ENCODE results near the gene SLC2A10.

The SLC2A10 gene

DNA sequence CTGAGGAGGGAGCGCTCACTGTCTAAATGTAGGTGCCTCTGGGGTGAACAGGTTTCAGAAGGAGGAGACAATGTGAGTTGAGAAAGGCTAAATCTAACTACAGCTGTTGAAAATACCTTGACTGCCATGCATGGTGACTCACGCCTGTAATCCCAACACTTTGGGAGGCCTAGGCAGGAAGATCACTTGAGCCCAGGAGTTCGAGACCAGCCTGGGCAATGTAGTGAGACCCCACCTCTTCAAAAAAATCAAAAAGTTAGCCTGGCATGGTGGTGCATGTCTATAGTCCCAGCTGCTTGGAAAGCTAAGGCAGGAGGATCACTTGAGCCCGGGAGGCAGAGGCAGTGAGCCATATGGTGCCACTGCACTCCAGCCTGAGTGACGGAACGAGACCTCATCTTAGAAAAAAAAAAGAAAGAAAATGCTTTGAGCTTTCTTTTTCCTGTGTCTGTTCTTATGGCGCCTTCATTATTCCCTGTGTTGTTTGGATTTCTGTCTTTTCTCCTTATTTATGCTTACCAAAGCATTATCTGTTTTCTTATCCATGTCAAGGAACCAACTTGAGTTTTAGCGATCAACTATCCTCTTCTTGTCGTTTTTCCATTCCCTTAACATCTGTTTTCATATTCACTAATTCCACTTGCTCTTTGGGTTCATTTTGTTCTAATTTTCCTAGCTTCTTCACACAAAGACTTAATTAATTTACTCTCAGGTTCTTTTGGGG is 8.5 kb downstream of the SLC2A10 start:
- no peak for DNase-seq (ENCODE audit: low read depth)
- TF ChIP-seq, protein P1, sequence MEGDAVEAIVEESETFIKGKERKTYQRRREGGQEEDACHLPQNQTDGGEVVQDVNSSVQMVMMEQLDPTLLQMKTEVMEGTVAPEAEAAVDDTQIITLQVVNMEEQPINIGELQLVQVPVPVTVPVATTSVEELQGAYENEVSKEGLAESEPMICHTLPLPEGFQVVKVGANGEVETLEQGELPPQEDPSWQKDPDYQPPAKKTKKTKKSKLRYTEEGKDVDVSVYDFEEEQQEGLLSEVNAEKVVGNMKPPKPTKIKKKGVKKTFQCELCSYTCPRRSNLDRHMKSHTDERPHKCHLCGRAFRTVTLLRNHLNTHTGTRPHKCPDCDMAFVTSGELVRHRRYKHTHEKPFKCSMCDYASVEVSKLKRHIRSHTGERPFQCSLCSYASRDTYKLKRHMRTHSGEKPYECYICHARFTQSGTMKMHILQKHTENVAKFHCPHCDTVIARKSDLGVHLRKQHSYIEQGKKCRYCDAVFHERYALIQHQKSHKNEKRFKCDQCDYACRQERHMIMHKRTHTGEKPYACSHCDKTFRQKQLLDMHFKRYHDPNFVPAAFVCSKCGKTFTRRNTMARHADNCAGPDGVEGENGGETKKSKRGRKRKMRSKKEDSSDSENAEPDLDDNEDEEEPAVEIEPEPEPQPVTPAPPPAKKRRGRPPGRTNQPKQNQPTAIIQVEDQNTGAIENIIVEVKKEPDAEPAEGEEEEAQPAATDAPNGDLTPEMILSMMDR (IDR thresholded peaks at IDR 0.05; ENCODE audit: control insufficient read depth, extremely low read depth, insufficient read depth): no peak
- no peak overlapping the region for H3K4me3 ChIP-seq (ENCODE audit: low read depth, low read length)

DNA sequence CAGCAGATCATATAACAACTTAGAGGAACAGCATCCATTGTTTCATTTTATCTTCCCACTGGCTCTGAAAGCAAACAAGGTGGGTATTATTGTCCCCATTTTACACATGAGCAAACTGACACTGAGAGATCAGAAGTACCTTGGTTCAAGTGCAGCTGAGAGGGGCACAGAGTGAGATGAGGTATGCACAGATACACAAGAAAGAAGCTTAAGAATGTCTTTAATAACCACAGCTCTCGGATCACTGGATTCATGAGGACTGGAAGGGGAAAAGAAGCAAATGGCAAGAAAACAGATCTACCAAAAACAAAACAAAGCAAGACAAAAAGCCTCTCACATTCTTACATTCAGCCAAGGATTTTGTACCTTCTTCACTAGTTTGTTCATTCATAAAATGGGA is 10.6 kb downstream of the SLC2A10 start:
- no peak overlapping the region for H3K4me3 ChIP-seq (ENCODE audit: low read depth, low read length)
- TF ChIP-seq, protein P1 (IDR thresholded peaks at IDR 0.05; ENCODE audit: control insufficient read depth, extremely low read depth, insufficient read depth): no peak
- DNase-seq (ENCODE audit: low read depth): no peak

DNA sequence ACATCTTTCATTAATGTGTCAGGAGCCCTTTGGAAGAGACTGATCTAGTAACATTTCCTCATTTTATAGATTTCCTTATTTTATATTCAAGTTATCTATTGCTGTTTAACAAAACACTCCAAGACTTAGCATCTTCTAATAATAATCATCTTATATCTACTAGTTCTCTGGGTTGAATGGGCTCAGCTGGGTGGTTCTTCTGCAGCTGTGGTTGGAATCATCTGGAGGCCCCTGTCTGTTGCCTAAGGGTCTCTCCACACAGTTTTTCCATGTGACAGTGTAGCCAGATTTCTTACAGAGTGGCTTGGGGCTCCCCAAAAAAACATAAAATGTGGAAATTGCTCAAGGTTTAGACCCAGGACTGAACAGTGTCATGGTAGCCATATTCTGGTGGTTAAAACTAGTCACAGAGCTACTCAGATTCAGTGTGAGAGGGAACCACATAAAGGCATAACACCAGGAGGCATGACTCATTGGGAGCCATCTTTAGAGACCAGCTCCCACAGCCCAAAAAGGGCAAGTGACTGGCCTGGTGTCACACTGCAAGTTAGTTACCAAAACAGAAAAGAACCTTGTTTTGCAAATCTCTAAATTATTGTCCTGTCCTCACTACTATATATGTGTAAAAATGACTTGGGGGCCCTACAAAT is 11.5 kb downstream of the SLC2A10 start:
- DNase-seq (ENCODE audit: low read depth): no peak
- H3K4me3 ChIP-seq (ENCODE audit: low read depth, low read length): no peak overlapping the region
- TF ChIP-seq, protein P1 (IDR thresholded peaks at IDR 0.05; ENCODE audit: control insufficient read depth, extremely low read depth, insufficient read depth): no peak

DNA sequence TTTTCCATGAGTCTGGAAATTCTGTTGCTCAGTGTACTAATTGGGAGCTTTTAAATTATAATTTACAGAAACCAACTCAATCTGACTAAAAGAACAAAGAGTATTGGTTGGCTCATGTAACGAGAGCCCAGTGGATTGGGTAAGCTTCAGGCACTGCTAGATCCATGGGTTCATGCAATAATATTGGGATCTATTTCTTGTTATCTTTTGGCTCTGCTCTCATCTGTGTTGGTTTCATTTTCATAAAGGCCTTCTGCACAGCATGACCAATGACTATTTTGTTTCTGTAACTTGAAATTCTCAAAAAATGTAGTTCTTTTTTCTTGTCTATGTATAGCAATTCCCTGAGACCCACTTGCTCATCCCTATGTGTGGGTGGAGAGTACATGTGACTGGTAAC is 12.0 kb downstream of the SLC2A10 start:
- TF ChIP-seq, protein P1 (IDR thresholded peaks at IDR 0.05; ENCODE audit: control insufficient read depth, extremely low read depth, insufficient read depth): no peak
- no peak overlapping the region for H3K4me3 ChIP-seq (ENCODE audit: low read depth, low read length)
- no peak for DNase-seq (ENCODE audit: low read depth)

DNA sequence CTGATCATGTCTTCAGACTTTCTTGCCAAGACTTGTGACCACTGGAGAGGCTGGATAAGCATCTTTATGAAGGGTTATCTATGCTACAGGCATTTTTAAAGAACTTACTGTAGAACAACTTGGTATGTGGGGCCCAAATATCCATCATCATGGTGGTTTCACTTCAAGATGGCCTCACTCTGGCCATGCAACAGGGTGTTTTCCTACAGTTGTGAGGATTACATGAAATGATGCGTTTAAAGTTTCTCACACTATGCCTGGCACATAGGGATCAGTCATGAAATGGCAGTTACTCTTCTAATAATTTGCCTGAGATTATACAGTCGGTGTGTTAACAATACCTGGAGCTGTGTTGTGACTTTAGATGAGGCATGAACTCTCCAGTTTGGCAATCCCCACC is 13.0 kb downstream of the SLC2A10 start:
- no peak for DNase-seq (ENCODE audit: low read depth)
- no peak overlapping the region for H3K4me3 ChIP-seq (ENCODE audit: low read depth, low read length)
- TF ChIP-seq, protein P1 (IDR thresholded peaks at IDR 0.05; ENCODE audit: control insufficient read depth, extremely low read depth, insufficient read depth): no peak

DNA sequence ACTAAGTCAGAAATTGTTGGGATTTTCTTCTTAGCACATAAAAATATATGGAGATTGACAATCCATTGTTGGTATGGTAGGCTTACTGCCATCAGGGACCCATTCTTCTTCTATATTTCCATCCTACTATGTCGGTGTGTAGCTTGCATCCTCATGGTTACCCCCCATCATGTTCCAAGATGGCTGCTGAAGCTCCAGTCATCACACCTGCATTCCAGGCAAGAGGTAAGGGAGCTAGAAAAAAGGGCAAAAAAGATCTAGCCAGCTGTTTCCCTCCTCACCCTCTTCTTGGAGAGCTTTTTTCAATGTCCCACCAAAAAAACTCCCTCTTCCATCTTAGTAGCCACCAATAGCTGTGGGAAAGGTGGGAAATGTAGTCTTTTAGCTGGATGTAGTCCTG is 13.6 kb downstream of the SLC2A10 start:
- TF ChIP-seq, protein P1 (IDR thresholded peaks at IDR 0.05; ENCODE audit: control insufficient read depth, extremely low read depth, insufficient read depth): no peak
- H3K4me3 ChIP-seq (ENCODE audit: low read depth, low read length): no peak overlapping the region
- DNase-seq (ENCODE audit: low read depth): no peak

Measured in LNCaP clone FGC (cell line).